Right lobe of liver (tissue), 6 donors: ENCODE measurements around the gene ARHGEF16. TPM values are rescaled to one million over a fixed set of nuclear protein-coding genes. Genes with fewer than 3 reads are reported as not detected.
A peak's percentile ranks its signal among the peaks of the same experiment; 100 is the strongest.

ENCODE experiments used
- ATAC-seq, 4 donors: fragments of 200-7000 bp; cut with Tn5 transposase; one replicate each; pipeline ENCODE4 v1.9.1; 2020; ENCODE audit warnings: mild to moderate bottlenecking in 4 of 4, moderate library complexity in 4 of 4
- DNase-seq, 3 donors: peaks; one replicate each; pipeline ENCODE4 v3.0.0-alpha.2; 2020
- H3K27ac ChIP-seq, 3 donors: fragments of 200-600 bp; one replicate each; pipeline ENCODE4 v1.8.0; 2022
- H3K27me3 ChIP-seq, 2 donors: fragments of 200-600 bp; one replicate each; pipeline ENCODE4 v1.8.0; 2022
- H3K36me3 ChIP-seq, 4 donors: fragments of 200-600 bp; sonication (generic) in 1 of 4; one replicate each; pipeline versions ENCODE4 v1.5.1 to v1.8.0; 2017 to 2022; ENCODE audit warnings: control low read depth in 1 of 4
- H3K4me1 ChIP-seq, 4 donors: fragments of 200-600 bp; sonication (generic) in 1 of 4; one replicate each; pipeline versions ENCODE4 v1.5.1 to v1.8.0; 2017 to 2022; ENCODE audit warnings: control low read depth in 1 of 4
- H3K4me3 ChIP-seq, 3 donors: fragments of 200-600 bp; one replicate each; pipeline ENCODE4 v1.8.0; 2022
- H3K9me3 ChIP-seq, 4 donors: fragments of 200-600 bp; sonication (generic) in 1 of 4; one replicate each; pipeline versions ENCODE4 v1.5.1 to v1.8.0; 2017 to 2022; ENCODE audit warnings: control low read depth in 1 of 4
- POLR2A ChIP-seq: fragments of 450-650 bp; IDR thresholded peaks from one replicate; pipeline ENCODE4 v1.6.1; 2017; ENCODE audit warnings: antibody characterized with exemption, mild to moderate bottlenecking
- whole genome bisulfite sequencing: methylation state at CpG from one replicate; pipeline ENCODE4 v1.1.6; 2018; ENCODE audit warnings: low coverage, low lambda C conversion rate; ENCODE audit not compliant: insufficient coverage; ENCODE audit errors: missing lambda C conversion rate; 5-methylcytosine and 5-hydroxymethylcytosine counted together
- intact Hi-C, 2 donors: fragments of 100-400 bp; cut with DNase I; formaldehyde crosslinking; loops; one replicate each; pipeline versions ENCODE4 v1.11.2 to v1.14.1; 2022
- total RNA-seq, 6 experiments: library from RNA; depleted of rRNA in 2 of 6; stranded (reverse); fragments of >200 nt in 2 of 6; fragmentation: NEBNext Ultra II Directional in 3 of 6; extraction: Animal tissue kit (Norgen Biotek cat#: 25700) in 3 of 6; gene quantifications; one replicate each; pipeline versions ENCODE4 v1.1.0 to v1.2.4, GENCODE V29; 2016 to 2023
- TF ChIP-seq, protein P1 (sequence below), 4 donors: fragments of 200-600 bp in 3 of 4; fragments of 450-650 bp in 1 of 4; IDR thresholded peaks; one replicate each; pipeline versions ENCODE4 v1.5.1 to v1.8.0; 2016 to 2022; ENCODE audit warnings: antibody characterized with exemption in 4 of 4, mild to moderate bottlenecking in 2 of 4
- donor health status: DM: no; HTN: yes; CAD: no.
- donor health status: DM: no; HTN: no; CAD: no.
- donor health status: DM: no; HTN: no; CAD: no.
- donor health status: DM: no; HTN: yes; CAD: no.
- donor health status: DM: no; HTN: yes; CAD: no.

Gene ARHGEF16
- total RNA-seq, 6 experiments from 2014 or later = 2.1 to 16.3 (median 7.5) TPM

DNA sequence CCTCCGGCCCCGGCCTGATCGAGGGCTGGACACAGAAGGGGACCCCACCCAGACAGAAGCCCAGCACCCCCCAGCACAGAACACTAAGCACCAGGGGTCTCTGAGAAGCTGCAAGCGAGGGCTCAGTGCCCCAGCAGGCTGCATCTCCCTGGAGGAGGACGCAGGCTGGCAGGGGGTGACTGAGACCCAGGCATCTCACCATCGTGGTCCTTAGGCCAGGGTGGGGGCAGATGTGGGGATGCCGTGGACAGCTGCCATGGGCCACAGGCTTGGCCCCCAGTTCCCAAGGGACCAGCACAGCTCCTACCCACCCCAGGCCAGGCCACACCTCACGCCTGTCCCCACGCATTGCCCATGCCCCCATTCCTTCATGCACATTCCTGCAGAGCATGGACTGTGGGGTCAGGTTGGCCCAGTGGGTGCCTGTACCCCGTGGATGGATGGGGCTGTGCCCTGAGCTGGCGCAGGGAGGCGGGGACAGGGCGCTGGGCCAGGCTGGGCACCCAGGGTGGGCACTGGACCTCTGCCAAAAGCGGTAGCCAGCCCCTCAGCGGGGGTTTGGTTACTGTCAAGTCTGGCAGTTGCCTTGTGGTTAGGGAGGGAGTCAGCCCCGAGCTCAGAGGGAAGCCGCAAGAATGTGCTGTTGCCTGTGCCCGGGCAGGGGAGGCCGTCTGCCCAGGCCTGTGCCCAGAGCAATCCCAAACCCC is 61.5 kb downstream of the ARHGEF16 start:
- TF ChIP-seq, protein P1, sequence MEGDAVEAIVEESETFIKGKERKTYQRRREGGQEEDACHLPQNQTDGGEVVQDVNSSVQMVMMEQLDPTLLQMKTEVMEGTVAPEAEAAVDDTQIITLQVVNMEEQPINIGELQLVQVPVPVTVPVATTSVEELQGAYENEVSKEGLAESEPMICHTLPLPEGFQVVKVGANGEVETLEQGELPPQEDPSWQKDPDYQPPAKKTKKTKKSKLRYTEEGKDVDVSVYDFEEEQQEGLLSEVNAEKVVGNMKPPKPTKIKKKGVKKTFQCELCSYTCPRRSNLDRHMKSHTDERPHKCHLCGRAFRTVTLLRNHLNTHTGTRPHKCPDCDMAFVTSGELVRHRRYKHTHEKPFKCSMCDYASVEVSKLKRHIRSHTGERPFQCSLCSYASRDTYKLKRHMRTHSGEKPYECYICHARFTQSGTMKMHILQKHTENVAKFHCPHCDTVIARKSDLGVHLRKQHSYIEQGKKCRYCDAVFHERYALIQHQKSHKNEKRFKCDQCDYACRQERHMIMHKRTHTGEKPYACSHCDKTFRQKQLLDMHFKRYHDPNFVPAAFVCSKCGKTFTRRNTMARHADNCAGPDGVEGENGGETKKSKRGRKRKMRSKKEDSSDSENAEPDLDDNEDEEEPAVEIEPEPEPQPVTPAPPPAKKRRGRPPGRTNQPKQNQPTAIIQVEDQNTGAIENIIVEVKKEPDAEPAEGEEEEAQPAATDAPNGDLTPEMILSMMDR (IDR thresholded peaks at IDR 0.05) = no peak
- no peak for TF ChIP-seq POLR2A
- Histone ChIP-seq H3K4me3 (no peak overlapping the region), H3K36me3 (no peaks in the 10 kb centered on the region), H3K9me3 (no peaks in the 10 kb centered on the region), H3K27me3 (no peaks in the 10 kb centered on the region), H3K27ac (no peak overlapping the region), H3K4me1 (no peaks in the 10 kb centered on the region)
- ATAC-seq = no peak
- intact Hi-C loops = no loop called here
- WGBS = no CpG with 5 or more reads among the region's 19 CpGs
- no peak for DNase-seq

DNA sequence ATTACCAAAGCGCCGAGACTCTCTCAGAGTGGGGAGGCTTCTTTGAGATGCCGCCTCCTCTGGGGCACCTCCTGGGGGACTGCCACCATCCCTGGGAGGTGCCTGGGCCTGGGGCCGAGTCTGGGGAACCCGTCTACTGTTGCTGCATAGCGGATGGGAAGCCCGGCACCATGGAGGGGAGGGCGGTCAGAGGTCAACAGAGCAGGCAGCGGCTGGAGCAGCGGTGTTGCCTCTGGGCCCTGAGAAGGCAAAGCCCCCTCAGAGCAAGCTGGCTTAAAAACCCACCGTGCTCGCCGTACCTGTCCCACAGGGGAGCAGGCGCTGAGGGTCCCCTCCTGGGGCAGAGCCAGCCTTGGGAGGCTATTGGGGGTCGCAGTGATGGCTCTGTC is 62.0 kb downstream of the ARHGEF16 start:
- Histone ChIP-seq H3K27ac (no peak overlapping the region), H3K4me1 (no peaks in the 10 kb centered on the region), H3K9me3 (no peaks in the 10 kb centered on the region), H3K4me3 (no peak overlapping the region), H3K27me3 (no peaks in the 10 kb centered on the region), H3K36me3 (no peaks in the 10 kb centered on the region)
- ATAC-seq = no peak
- no CpG with 5 or more reads among the region's 15 CpGs for WGBS
- no peak for DNase-seq
- intact Hi-C loops = no loop called here
- TF ChIP-seq, protein P1 (IDR thresholded peaks at IDR 0.05) = no peak
- TF ChIP-seq POLR2A = no peak

DNA sequence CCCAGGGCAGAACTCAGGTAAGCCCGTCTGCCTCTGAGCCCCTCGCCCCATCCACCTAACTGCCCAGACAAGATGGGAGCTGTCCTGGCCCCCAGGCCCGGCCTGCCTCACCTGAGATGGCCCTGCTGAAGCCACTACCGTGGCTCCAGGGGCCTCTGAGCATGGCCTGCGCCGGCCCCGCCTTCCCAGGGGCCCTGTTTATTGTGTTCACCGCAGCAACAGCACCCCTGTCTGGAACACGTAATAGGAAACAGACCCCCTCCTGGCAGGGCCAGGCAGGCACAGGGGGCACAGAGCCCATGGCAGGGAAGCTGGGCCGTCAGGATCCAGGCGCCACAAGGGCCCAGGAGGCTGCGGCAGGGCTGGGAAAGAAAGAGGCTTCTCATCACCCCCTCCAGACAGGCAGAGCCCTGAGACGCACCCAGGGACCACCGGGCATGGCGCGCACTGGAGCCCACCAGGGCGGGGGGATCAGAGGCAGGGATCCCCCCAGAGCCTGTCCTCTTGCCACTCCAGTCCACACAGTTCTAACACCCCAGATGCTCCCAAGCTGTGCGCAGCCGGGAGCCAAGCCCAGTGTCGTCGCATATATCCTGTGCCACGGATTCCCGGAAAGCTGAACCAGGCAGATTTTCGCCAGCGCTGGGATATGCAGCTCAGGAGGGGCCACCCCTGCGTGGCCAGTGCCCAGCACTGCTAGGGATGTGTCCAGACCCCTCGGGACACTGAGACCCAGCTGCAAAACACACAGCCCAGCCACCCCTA is 62.6 kb downstream of the ARHGEF16 start:
- Histone ChIP-seq H3K27me3 (no peaks in the 10 kb centered on the region), H3K4me1 (no peaks in the 10 kb centered on the region), H3K27ac (no peak overlapping the region), H3K4me3 (no peak overlapping the region), H3K36me3 (no peaks in the 10 kb centered on the region), H3K9me3 (no peaks in the 10 kb centered on the region)
- TF ChIP-seq, protein P1 (IDR thresholded peaks at IDR 0.05) = no peak
- no peak for TF ChIP-seq POLR2A
- DNase-seq (no peak), ATAC-seq (no peak)
- no CpG with 5 or more reads among the region's 27 CpGs for WGBS
- intact Hi-C loops = no loop called here

DNA sequence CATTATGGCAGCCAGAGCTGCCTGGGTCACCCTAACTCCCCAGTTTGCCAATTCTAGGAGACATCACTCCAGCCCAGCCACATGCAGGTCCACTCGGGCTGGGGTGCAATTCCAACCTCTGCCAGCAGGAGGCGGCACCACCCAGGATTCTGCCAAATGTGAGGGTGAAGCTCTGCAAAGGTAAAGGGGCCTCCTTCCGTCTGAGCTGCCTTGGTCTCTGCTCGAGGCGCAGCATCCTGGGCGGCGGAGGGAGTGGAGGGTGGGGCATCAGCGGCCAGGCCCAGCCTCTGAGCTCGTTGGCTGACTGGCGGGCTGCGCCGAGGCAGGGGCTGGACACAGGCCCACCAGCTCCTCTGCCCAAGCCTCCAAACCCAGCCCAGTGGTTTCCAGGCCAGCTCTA is 63.8 kb downstream of the ARHGEF16 start:
- H3K27me3 ChIP-seq = no peaks in the 10 kb centered on the region
- no peak for TF ChIP-seq POLR2A
- TF ChIP-seq, protein P1 (IDR thresholded peaks at IDR 0.05) = peak; percentile 29 to 59 (median 51)
- intact Hi-C loops = no loop called here
- no peak for ATAC-seq
- no peak overlapping the region for H3K27ac ChIP-seq
- no peaks in the 10 kb centered on the region for H3K9me3 ChIP-seq
- no peaks in the 10 kb centered on the region for H3K4me1 ChIP-seq
- no peak for DNase-seq
- no peaks in the 10 kb centered on the region for H3K36me3 ChIP-seq
- no peak overlapping the region for H3K4me3 ChIP-seq
- no CpG with 5 or more reads among the region's 12 CpGs for WGBS
